K562 (cell line): ENCODE measurements around the gene PRSS57. TPM values are rescaled to one million over a fixed set of nuclear protein-coding genes. Genes with fewer than 3 reads are reported as not detected.

Source experiments
- ATAC-seq: fragments of 200-7000 bp; cut with Tn5 transposase; 3 replicates; pipeline ENCODE4 v1.9.1; 2020; ENCODE audit warnings: moderate library complexity
- BruUV-seq: library from RNA; stranded (reverse); fragments of 400-500 nt; replicated peaks from 2 replicates; lab custom pipeline; 2021; lab: Mats Ljungman, UMichigan
- CTCF ChIA-PET: fragments of 300-600 bp; formaldehyde crosslinking; extraction: SDS; loops from one replicate; lab custom pipeline; 2021; ENCODE audit warnings: low intra/inter-chr PET ratio; lab: Yijun Ruan, JAX
- POLR2A ChIA-PET: fragments of 300-600, 350-650 bp; sonication (Branson Sonifier 250); formaldehyde crosslinking; extraction: SDS; loops from one replicate; lab custom pipeline; 2021; ENCODE audit warnings: antibody characterized with exemption, inconsistent platforms; lab: Yijun Ruan, JAX
- DNase-seq, 4 experiments: peaks; one replicate each; pipeline versions ENCODE4 v3.0.0 to v3.0.0-alpha.2; 2011 to 2018; ENCODE audit warnings: low spot score in 3 of 4, mixed read lengths in 3 of 4; ENCODE audit errors: extremely low read depth in 1 of 4
- FAIRE-seq: peaks from 2 replicates; lab custom pipeline; 2011; peaks lifted over from hg19 to GRCh38; lab: Jason Lieb, UNC
- H2AFZ ChIP-seq: 2 replicates; pipeline ENCODE4 v1.6.0; 2011; ENCODE audit warnings: low read depth, low read length, control low read depth, inconsistent platforms
- H3K27ac ChIP-seq: fragments of 200-600 bp; 3 replicates; pipeline ENCODE4 v1.8.0; 2011; ENCODE audit warnings: low read depth, mild to moderate bottlenecking, control low read depth, inconsistent platforms, low read length, moderate library complexity, mixed read lengths; ENCODE audit errors: extremely low read depth
- H3K27me3 ChIP-seq, 2 experiments: fragments of 300-600 bp in 1 of 2; 2 replicates in 1 of 2; 3 replicates in 1 of 2; pipeline versions ENCODE4 v1.6.0 to v1.8.0; 2011; ENCODE audit warnings: inconsistent platforms in 2 of 2, low read length in 2 of 2, mild to moderate bottlenecking in 1 of 2, mixed read lengths in 1 of 2, moderate library complexity in 1 of 2; ENCODE audit not compliant: control insufficient read depth in 2 of 2, insufficient read depth in 2 of 2
- H3K36me3 ChIP-seq: fragments of 300-600 bp; 3 replicates; pipeline ENCODE4 v1.8.0; 2011; ENCODE audit warnings: mild to moderate bottlenecking, low read length, inconsistent platforms; ENCODE audit not compliant: control insufficient read depth, insufficient read depth
- H3K4me1 ChIP-seq, 2 experiments: fragments of 200-600 bp in 1 of 2; replicated peaks in 1 of 2; 2 replicates in 1 of 2; 3 replicates in 1 of 2; pipeline versions ENCODE4 v1.5.1 to v1.8.0; 2011; ENCODE audit warnings: inconsistent platforms in 2 of 2, low read length in 2 of 2, mild to moderate bottlenecking in 1 of 2, mixed read lengths in 1 of 2, moderate library complexity in 1 of 2; ENCODE audit not compliant: control insufficient read depth in 2 of 2, insufficient read depth in 2 of 2
- H3K4me2 ChIP-seq: 2 replicates; pipeline ENCODE4 v1.6.1; 2011; ENCODE audit warnings: low read length, control low read depth, inconsistent platforms, mixed read lengths; ENCODE audit not compliant: insufficient read depth
- H3K4me3 ChIP-seq: fragments of 200-600 bp; sonication (generic), shearing (Covaris generic); 2 replicates; pipeline ENCODE4 v1.5.1; 2016; ENCODE audit warnings: control low read depth, inconsistent platforms
- H3K79me2 ChIP-seq: fragments of 200-600 bp; 3 replicates; pipeline ENCODE4 v1.8.0; 2011; ENCODE audit warnings: low read length, inconsistent platforms; ENCODE audit not compliant: control insufficient read depth, insufficient read depth
- H3K9ac ChIP-seq, 2 experiments: 2 replicates each; pipeline versions ENCODE4 v1.6.0 to v1.6.1; 2011; ENCODE audit warnings: low read depth in 2 of 2, low read length in 2 of 2, control low read depth in 1 of 2, inconsistent platforms in 1 of 2, mild to moderate bottlenecking in 1 of 2, mixed read lengths in 1 of 2; ENCODE audit not compliant: insufficient read depth in 1 of 2
- H3K9me1 ChIP-seq: one replicate; pipeline ENCODE4 v1.6.0; 2011; ENCODE audit warnings: inconsistent platforms, mild to moderate bottlenecking, low read length, moderate library complexity; ENCODE audit not compliant: control insufficient read depth, insufficient read depth
- H3K9me3 ChIP-seq: replicated peaks from 2 replicates; pipeline ENCODE4 v1.5.1; 2011; ENCODE audit warnings: low read depth, low read length, inconsistent platforms; ENCODE audit not compliant: control insufficient read depth, insufficient read depth
- H4K20me1 ChIP-seq: replicated peaks from 2 replicates; pipeline ENCODE4 v1.6.1; 2011; ENCODE audit warnings: low read length, inconsistent platforms, mixed read lengths; ENCODE audit not compliant: control insufficient read depth, insufficient read depth
- CEBPB ChIP-seq: fragments of 450-650 bp; IDR thresholded peaks from 2 replicates; pipeline ENCODE4 v1.6.1; 2016; ENCODE audit warnings: missing genetic modification characterization, missing compliant biosample characterization
- CREM ChIP-seq: IDR thresholded peaks from 2 replicates; pipeline ENCODE4 v1.6.1; 2014; ENCODE audit warnings: antibody characterized with exemption, low read depth
- CXXC5 ChIP-seq: fragments of 250-450 bp; sonication (Bioruptor Pico); IDR thresholded peaks from 2 replicates; pipeline ENCODE4 v1.8.0; 2022; ENCODE audit warnings: inconsistent platforms, mild to moderate bottlenecking, moderate library complexity
- HCFC1 ChIP-seq: IDR thresholded peaks from 2 replicates; pipeline ENCODE4 v1.6.1; 2012; ENCODE audit warnings: low read depth, low read length, improper control_type of control experiment
- HDAC6 ChIP-seq: IDR thresholded peaks from 2 replicates; pipeline ENCODE4 v1.6.1; 2012; ENCODE audit warnings: low read depth, mild to moderate bottlenecking, control low read depth, inconsistent platforms, low read length, moderate library complexity
- HDAC8 ChIP-seq: fragments of 450-650 bp; IDR thresholded peaks from 2 replicates; pipeline ENCODE4 v1.6.1; 2016; ENCODE audit warnings: mild to moderate bottlenecking, missing genetic modification characterization, moderate library complexity, missing compliant biosample characterization
- MAFF ChIP-seq: IDR thresholded peaks from 2 replicates; pipeline ENCODE4 v1.6.1; 2012; ENCODE audit warnings: low read length, improper control_type of control experiment
- MBD2 ChIP-seq: sonication (generic); IDR thresholded peaks from 2 replicates; pipeline ENCODE4 v1.6.1; 2016; ENCODE audit warnings: low read depth, borderline replicate concordance
- POLR2AphosphoS5 ChIP-seq: IDR thresholded peaks from 2 replicates; pipeline ENCODE4 v1.6.1; 2011; ENCODE audit warnings: mild to moderate bottlenecking, low read depth, low read length, moderate library complexity; ENCODE audit not compliant: control insufficient read depth, insufficient read depth
- RBM25 ChIP-seq: fragments of 200-400 bp; formaldehyde crosslinking; IDR thresholded peaks from 2 replicates; pipeline ENCODE4 v1.6.1; 2018; ENCODE audit warnings: low read length, low read depth, moderate library complexity; ENCODE audit not compliant: severe bottlenecking
- SRSF1 ChIP-seq: fragments of 200-400 bp; formaldehyde crosslinking; IDR thresholded peaks from 2 replicates; pipeline ENCODE4 v1.6.1; 2017; ENCODE audit warnings: mild to moderate bottlenecking, low read depth, low read length, moderate library complexity
- ZNF134 ChIP-seq: fragments of 250-450 bp; sonication (Bioruptor Pico); conservative IDR thresholded peaks from 2 replicates; pipeline ENCODE4 v1.4.0; 2020
- ZNF253 ChIP-seq: fragments of 250-450 bp; sonication (Bioruptor Pico); conservative IDR thresholded peaks from 2 replicates; pipeline ENCODE4 v1.6.1; 2021; ENCODE audit warnings: mild to moderate bottlenecking
- ZNF586 ChIP-seq: fragments of 450-650 bp; formaldehyde crosslinking; conservative IDR thresholded peaks from 2 replicates; pipeline ENCODE4 v1.4.0; 2020; ENCODE audit warnings: mild to moderate bottlenecking, moderate library complexity
- WGBS: fragments of 100-300 bp; shearing (Covaris generic); methylation state at CpG from one replicate; pipeline ENCODE4 v1.1.6; 2016; ENCODE audit warnings: low coverage, mixed read lengths; ENCODE audit not compliant: insufficient coverage; ENCODE audit errors: missing lambda C conversion rate; 5-methylcytosine and 5-hydroxymethylcytosine counted together
- in situ Hi-C: fragments of 300-500 bp; cut with MboI; formaldehyde crosslinking; loops from 4 replicates; pipeline ENCODE4 v1.15.0; 2018; ENCODE audit warnings: inconsistent platforms, mixed read lengths
- intact Hi-C: fragments of 100-400 bp; cut with micrococcal nuclease; formaldehyde crosslinking; loops from 2 replicates; pipeline ENCODE4 v1.14.2; 2022
- polyA plus RNA-seq, 8 experiments: library from polyadenylated mRNA; depleted of rRNA in 4 of 8; stranded (reverse) in 5 of 8; unstranded in 3 of 8; fragments of >200 nt; fragmentation: Nextera tagmentation in 2 of 8; fragmentation: Illumina TruSeq in 1 of 8; extraction: Ambion mirVana in 2 of 8; extraction: Trizol in 1 of 8; gene quantifications; 2 replicates each; pipeline versions ENCODE4 v1.2.1 to v1.2.3, GENCODE V29; 2011 to 2014; ENCODE audit warnings: inconsistent platforms in 1 of 8, missing spikeins in 1 of 8
- total RNA-seq, 7 experiments: library from RNA; depleted of rRNA in 6 of 7; stranded (reverse); fragments of >200 nt in 6 of 7; fragmentation: Illumina TruSeq in 2 of 7; extraction: Trizol in 2 of 7; gene quantifications; 2 replicates each; pipeline versions ENCODE4 v1.2.1 to v1.2.3, GENCODE V29; 2011 to 2021; ENCODE audit warnings: low replicate concordance in 1 of 7
- TF ChIP-seq, protein P1 (sequence below): fragments of 250-450 bp; sonication (Bioruptor Pico); IDR thresholded peaks from 2 replicates; pipeline ENCODE4 v1.4.0; 2020; ENCODE audit warnings: mild to moderate bottlenecking, moderate library complexity, borderline replicate concordance
- TF ChIP-seq, protein P2 (sequence below): fragments of 450-650 bp; formaldehyde crosslinking; IDR thresholded peaks from 2 replicates; pipeline ENCODE4 v1.4.0; 2022; ENCODE audit warnings: missing genetic modification characterization
- TF ChIP-seq, protein P3 (sequence below): fragments of 250-450 bp; sonication (Bioruptor Pico); IDR thresholded peaks from 2 replicates; pipeline ENCODE4 v1.5.0; 2021

The PRSS57 gene
- total and polyA plus RNA-seq, 9 of the 15 experiments (the other 6 are each of a cell fraction or from before 2014, with no cell fraction given), result 0.06 to 2.5 (median 1.3) TPM; not detected in 3

DNA sequence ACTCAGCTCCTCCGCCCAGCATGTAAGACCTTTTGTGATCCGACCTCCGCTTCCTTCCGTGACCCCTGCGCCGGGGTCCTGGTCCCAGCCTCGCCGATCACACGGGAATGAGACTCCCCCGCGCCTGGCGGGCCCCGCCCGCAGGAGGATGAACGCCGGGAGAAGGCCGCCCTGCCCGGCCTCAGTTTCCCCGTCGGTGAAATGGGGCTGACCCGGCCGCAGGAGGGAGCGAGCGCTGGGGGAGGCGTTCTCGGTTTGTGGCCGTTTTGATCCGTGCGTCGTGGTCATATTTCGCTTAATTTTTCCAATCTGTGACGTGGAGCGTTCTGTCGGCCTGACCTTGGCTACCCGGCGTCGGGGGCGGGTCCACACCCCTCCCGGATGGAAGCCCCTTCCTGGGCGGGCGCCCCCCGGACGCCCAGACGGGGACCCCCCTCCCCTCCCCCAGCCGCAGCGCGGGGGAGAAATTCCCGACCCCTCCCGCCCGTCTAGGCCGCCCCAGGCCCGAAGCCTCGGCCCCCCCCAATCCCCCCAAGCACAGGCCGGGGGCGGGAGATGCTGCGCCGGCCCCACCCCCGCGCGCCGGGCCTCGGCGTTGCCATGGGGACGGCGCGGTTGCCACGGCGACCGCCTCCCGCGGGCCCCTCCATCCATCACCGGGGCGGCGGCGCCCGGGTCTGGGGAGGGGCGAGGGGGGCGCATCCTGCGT lies 24.5 kb upstream of the PRSS57 start:
- 23% methylated on average over 26 of the region's 79 CpGs for WGBS
- Histone ChIP-seq H3K9me3 (no peaks in the 10 kb centered on the region; the same call in 1 of the 2 replicates), H3K4me3 (no peak overlapping the region), H3K27me3 (no peaks in the 10 kb centered on the region), H3K36me3 (no peaks in the 10 kb centered on the region), H3K9me1 (no peaks in the 10 kb centered on the region), H3K4me2 (no peak overlapping the region), H3K27ac (no peak overlapping the region), H2AFZ (no peak overlapping the region), H3K4me1 (peaks cover 0 to 46% of the 10 kb centered on the region in 2 experiments; a peak in 2 of 5 replicates), H3K9ac (peak overlapping the region in 1 of 2 experiments; percentile 64; a peak in 1 of 4 replicates), H4K20me1 (no peaks in the 10 kb centered on the region), H3K79me2 (no peaks in the 10 kb centered on the region)
- intact Hi-C loops (no loop called here), in situ Hi-C loops (no loop called here)
- ATAC-seq (peak; percentile 76), DNase-seq (peak; percentile 58 to 91 (median 84)), FAIRE-seq (no peak)
- POLR2A ChIA-PET, result interaction anchor here (0.6 to 1.4 kb wide), 2 partner anchors 8 to 228 kb away, joined by 3 to 5 read pairs; no protein-coding TSS in a partner anchor
- BruUV-seq, result no TSS peak
- CTCF ChIA-PET, result interaction anchor here (0.7 kb wide), 1 partner anchor 10 kb away, joined by 3 read pairs; no protein-coding TSS in a partner anchor
- TF ChIP-seq POLR2AphosphoS5 (no peak), CXXC5 (no peak), ZNF586 (CRISPR knock-in tag) (no peak), SRSF1 (no peak), ZNF253 (CRISPR knock-in tag) (no peak), HDAC8 (tag) (no peak), CREM (no peak), MBD2 (no peak), MAFF (no peak), HDAC6 (no peak), HCFC1 (no peak), CEBPB (tag) (no peak), ZNF134 (no peak), RBM25 (peak; percentile 89)
- TF ChIP-seq, protein P1, sequence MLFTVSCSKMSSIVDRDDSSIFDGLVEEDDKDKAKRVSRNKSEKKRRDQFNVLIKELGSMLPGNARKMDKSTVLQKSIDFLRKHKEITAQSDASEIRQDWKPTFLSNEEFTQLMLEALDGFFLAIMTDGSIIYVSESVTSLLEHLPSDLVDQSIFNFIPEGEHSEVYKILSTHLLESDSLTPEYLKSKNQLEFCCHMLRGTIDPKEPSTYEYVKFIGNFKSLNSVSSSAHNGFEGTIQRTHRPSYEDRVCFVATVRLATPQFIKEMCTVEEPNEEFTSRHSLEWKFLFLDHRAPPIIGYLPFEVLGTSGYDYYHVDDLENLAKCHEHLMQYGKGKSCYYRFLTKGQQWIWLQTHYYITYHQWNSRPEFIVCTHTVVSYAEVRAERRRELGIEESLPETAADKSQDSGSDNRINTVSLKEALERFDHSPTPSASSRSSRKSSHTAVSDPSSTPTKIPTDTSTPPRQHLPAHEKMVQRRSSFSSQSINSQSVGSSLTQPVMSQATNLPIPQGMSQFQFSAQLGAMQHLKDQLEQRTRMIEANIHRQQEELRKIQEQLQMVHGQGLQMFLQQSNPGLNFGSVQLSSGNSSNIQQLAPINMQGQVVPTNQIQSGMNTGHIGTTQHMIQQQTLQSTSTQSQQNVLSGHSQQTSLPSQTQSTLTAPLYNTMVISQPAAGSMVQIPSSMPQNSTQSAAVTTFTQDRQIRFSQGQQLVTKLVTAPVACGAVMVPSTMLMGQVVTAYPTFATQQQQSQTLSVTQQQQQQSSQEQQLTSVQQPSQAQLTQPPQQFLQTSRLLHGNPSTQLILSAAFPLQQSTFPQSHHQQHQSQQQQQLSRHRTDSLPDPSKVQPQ, result no peak
- TF ChIP-seq, protein P2, sequence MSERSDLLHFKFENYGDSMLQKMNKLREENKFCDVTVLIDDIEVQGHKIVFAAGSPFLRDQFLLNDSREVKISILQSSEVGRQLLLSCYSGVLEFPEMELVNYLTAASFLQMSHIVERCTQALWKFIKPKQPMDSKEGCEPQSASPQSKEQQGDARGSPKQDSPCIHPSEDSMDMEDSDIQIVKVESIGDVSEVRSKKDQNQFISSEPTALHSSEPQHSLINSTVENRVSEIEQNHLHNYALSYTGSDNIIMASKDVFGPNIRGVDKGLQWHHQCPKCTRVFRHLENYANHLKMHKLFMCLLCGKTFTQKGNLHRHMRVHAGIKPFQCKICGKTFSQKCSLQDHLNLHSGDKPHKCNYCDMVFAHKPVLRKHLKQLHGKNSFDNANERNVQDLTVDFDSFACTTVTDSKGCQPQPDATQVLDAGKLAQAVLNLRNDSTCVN (CRISPR knock-in tag), result no peak
- TF ChIP-seq, protein P3, sequence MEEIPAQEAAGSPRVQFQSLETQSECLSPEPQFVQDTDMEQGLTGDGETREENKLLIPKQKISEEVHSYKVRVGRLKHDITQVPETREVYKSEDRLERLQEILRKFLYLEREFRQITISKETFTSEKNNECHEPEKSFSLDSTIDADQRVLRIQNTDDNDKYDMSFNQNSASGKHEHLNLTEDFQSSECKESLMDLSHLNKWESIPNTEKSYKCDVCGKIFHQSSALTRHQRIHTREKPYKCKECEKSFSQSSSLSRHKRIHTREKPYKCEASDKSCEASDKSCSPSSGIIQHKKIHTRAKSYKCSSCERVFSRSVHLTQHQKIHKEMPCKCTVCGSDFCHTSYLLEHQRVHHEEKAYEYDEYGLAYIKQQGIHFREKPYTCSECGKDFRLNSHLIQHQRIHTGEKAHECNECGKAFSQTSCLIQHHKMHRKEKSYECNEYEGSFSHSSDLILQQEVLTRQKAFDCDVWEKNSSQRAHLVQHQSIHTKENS (CRISPR knock-in tag), result no peak
